Measurements from ENCODE around the gene OR10A3.
A peak's percentile ranks its signal among the peaks of the same experiment; 100 is the strongest.

The OR10A3 gene

DNA sequence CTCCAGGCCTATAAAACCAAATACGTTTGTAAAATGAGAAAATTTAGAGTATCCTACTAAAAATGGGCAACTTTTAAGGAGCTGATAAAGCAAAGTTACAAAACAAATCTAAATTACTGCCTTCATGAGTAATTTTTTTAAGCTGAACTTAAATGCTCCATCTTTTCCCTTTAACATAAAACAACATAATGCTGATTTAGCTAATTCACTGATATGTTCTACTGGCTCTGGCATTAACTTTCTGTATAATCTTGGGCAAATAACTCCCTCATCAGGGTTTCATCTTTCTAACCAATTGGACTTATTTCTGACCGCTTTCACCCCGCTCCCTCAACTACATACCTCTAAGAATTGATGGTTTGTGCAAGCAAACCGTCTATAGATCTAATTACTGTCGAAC is 362 bp downstream of the OR10A3 start:
- DNase-seq (ENCODE audit: extremely low read depth in 1 of 2, low read depth in 1 of 2), result no peak

DNA sequence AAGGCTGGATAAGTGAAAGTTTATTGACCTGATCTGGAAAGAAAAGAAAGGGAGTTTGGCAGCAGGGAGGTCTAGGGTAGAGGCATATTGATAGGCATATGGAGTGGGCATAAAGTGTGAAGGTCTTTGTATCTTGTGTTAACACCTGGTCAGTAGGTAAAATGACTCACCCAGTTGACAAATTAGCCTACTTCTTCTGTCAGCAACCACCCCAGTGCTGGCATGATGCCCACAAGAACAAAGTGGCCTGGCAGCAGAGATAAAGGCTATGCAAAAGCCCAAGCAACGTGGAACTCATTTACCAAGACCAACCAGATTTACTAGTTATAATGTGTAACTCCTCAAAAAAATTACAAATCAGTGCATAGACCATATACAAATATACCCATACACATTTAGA is 4.9 kb downstream of the OR10A3 start:
- DNase-seq (ENCODE audit: extremely low read depth in 1 of 2, low read depth in 1 of 2), result no peak

- no peak for DNase-seq (ENCODE audit: extremely low read depth in 1 of 2, low read depth in 1 of 2)
These were observed 10.3 kb downstream of the OR10A3 start, which contains the start of gene OR10A6 for GRCh38 chr11:7931168-7931567. OR10A6 (minus strand) TSS chr11:7931268; CDS start chr11:7928662, 2,606 bp downstream.

GRCh38 chr11:7927635-7928034 is 13.9 kb downstream of the OR10A3 start:
- peak in 1 of 2 donors; percentile 0 for DNase-seq (ENCODE audit: extremely low read depth in 1 of 2, low read depth in 1 of 2)

GRCh38 chr11:7924536-7924935 is 17.0 kb downstream of the OR10A3 start:
- no peak for DNase-seq (ENCODE audit: extremely low read depth in 1 of 2, low read depth in 1 of 2)

GRCh38 chr11:7918141-7918540 is 23.4 kb downstream of the OR10A3 start:
- DNase-seq (ENCODE audit: extremely low read depth in 1 of 2, low read depth in 1 of 2), result no peak

DNA sequence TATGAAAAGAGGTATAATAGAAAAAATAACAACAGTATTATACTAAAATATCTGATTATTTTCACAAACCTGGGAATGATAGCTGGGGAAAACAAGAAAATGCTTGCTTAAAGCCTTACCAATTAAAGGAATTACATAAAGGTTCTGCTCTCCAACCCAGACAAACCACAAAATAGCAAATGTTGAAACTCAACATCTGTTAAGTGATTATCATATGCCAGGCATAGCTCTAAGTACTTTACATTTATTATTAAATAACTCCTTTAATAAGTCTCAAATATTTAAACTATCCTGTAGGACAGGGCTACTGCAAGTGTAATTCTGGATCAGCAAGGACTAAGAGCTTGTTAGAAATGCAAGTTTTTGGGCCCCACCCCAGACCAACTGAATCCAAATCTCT is 30.5 kb downstream of the OR10A3 start:
- DNase-seq (ENCODE audit: extremely low read depth in 1 of 2, low read depth in 1 of 2), result no peak

- DNase-seq (ENCODE audit: extremely low read depth in 1 of 2, low read depth in 1 of 2), result no peak
These were observed 31.2 kb downstream of the OR10A3 start for GRCh38 chr11:7910286-7910788.

- no peak for DNase-seq (ENCODE audit: extremely low read depth in 1 of 2, low read depth in 1 of 2)
These were observed 31.8 kb downstream of the OR10A3 start for GRCh38 chr11:7909585-7910285.

DNA sequence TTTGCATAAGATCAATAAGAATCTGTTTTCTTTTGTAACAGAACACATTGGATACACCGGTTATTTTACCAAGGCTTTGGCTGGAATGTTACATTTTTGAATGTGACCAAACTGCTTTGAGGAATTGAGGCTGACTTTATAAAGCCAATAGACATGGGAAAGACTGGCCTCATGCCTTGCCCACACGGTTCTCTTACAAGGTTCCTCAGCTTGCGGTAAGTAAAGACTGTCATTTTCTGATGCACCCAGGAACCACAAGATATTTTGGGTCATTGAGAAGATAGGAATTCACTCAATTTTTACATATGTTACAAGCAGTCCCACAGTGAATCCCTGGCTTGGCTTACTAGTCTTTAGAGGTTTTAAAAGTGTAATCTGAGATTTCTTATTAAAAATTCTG is 34.4 kb downstream of the OR10A3 start:
- no peak for DNase-seq (ENCODE audit: extremely low read depth in 1 of 2, low read depth in 1 of 2)

DNA sequence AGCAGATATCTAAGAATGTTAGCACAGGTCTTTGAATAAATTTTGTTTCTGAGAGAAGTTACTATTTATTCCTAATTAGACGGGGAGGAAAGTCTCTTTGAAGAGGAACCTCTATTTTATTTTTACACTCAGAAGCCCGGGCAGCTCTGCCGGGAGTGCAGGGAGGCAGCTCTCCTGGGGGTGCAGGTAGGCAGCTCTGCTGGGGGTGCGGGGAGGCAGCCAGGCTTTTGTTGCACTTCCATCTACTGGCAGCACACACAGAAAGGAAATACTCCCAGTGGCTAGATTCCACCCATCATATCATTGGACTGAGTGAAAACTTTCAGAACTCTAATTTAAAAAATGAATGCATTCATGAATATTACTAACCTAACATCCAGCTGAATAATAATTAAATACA is 35.0 kb downstream of the OR10A3 start:
- no peak for DNase-seq (ENCODE audit: extremely low read depth in 1 of 2, low read depth in 1 of 2)

DNA sequence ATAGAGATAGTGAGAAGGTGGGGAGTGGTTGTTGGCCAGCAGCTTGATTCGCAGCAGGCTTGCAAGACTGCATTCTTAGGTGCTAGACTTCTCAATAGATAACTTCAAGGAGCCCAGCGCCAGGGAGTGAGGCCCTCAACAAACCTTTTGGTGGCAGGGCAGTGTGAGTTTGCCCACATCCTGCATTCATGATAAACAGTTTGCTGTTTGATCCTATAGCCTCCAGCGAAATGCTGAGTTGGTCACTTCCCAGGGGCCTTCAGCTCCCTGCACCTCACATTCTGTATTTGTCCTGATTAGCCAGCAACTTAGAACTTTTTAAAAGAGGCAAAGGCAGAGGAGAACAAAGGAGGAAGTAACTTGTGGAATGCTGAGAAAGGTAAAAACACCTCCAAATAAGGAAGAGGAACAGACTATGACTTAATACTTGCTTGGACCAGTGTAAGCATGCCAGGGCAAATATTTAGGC is 35.5 kb downstream of the OR10A3 start:
- no peak for DNase-seq (ENCODE audit: extremely low read depth in 1 of 2, low read depth in 1 of 2)

DNA sequence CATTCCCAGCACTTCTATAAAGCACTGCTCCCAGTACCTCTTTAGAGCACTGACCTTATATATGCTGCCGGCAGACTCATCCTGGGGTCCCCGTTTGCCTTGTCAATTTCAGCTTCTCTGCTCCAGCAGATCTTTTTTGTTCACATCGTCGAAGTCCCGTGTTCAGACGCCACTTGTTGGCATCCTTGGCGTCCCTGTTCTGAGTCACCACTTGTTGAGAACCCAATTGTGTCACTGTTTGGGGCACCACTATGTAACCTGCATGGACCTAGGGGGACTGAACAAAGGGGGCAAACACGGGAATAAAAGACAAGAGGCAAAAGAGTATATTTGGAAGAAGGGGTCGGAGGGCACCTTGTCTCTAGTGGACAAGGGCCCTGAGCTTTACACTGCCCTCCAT is 36.0 kb downstream of the OR10A3 start:
- no peak for DNase-seq (ENCODE audit: extremely low read depth in 1 of 2, low read depth in 1 of 2)

DNA sequence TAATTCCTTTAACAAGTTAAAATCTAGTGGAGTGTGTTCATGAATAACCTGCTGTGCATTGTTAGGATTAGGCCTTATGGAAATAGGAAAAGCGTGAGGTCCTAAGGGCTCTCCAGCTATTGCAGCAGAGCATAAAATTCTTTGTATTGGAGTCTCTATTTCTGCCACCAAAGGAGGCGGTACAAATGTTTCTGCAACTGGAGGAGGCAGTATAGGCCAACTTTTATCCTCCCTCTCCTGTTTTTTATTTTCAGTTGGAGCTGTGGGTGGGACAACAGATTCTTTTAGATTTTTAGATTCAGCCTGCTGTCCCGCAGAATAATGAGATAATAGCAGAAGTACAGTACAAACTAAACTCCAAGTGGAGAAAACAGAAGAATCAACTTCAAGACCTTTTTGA is 36.6 kb downstream of the OR10A3 start:
- no peak for DNase-seq (ENCODE audit: extremely low read depth in 1 of 2, low read depth in 1 of 2)

DNA sequence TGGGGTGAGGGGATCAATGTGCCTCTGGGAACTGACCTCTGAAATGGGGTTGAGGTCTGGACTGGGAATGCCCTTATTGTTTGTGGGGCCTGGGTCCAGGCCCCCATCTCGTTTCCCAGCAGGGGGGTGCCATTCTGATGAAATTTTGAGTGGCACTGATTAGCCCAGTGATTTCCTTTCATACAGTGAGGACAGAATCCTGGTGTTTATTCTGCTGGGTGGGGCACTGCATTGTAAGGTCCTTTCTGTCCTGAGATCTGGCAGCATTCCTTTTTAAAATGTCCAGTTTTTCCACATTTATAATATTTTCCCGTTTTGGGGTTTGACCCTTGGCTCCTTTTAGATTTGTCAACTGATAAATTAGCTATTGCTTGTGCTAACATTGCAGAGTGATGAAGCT is 37.6 kb downstream of the OR10A3 start:
- no peak for DNase-seq (ENCODE audit: extremely low read depth in 1 of 2, low read depth in 1 of 2)

DNA sequence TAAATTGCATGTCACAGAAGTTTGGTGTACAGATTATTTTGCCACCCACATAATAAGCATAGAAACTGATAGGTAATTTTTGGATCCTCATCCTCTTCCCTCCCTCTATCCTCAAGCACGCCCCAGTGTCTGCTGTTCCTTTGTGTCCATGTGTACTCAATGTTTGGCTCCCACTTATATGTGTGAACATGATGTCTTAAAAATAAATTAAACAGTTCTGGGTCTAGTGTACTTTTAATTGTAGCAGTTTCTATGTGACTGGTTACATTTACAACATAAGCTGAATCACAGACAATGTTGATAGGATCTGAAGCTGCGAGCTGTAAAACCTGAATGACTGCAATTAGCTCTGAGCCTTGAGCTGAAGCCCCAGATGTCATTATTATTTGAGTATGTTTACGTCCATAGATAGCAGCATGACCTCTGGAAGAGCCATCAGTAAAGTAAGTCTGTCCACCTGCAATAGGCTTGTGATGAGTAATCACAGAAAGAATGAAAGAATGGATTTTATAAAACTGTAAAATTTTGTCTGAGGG is 40.1 kb downstream of the OR10A3 start:
- DNase-seq (ENCODE audit: extremely low read depth in 1 of 2, low read depth in 1 of 2), result no peak

- DNase-seq (ENCODE audit: extremely low read depth in 1 of 2, low read depth in 1 of 2), result no peak
These were observed 40.8 kb downstream of the OR10A3 start for GRCh38 chr11:7900686-7901085.

GRCh38 chr11:7899418-7899817 is 42.1 kb downstream of the OR10A3 start:
- no peak for DNase-seq (ENCODE audit: extremely low read depth in 1 of 2, low read depth in 1 of 2)

GRCh38 chr11:7898666-7899283 is 42.7 kb downstream of the OR10A3 start:
- DNase-seq (ENCODE audit: extremely low read depth in 1 of 2, low read depth in 1 of 2), result no peak

DNA sequence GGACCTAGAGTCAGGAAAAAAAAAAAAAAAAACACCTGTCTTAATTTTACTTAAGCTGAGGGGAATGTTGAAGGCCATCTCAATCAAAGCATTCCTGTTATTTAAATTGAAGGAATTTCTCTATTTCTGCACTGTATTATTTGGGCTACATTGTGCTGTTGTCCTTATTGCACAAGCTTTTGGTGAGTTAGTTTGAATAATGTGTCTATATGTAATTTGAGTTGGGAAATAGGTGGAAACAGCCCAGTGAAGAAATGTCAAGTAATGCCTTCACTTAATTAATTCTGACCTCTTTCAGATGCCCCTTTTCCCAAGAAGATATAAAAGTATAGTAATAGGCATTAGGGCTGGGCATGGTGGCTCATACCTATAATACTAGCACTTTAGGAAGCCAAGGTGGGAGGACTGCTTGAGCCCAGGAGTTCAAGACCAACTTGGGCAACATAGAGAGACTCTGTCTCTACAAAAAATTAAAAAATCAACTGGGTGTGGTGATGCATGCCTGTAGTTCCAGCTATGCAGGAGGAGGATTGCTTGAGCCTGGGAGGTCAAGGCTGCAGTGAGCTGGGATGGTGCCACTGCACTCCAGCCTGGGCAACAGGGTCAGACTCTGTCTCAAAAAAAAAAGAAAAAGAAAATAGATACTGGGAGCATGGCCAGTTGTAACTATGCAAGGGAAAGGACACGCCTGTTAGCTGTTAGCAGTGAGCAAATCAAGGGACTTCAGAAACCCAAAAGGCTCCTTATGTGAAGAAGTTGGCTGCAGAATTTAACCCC is 45.3 kb downstream of the OR10A3 start:
- DNase-seq (ENCODE audit: extremely low read depth in 1 of 2, low read depth in 1 of 2), result no peak

GRCh38 chr11:7894251-7894650 is 47.3 kb downstream of the OR10A3 start:
- DNase-seq (ENCODE audit: extremely low read depth in 1 of 2, low read depth in 1 of 2), result no peak
